GM10266 (cell line): ENCODE measurements around the gene CDH12.

ENCODE experiments used
- DNase-seq: peaks from one replicate; pipeline ENCODE4 v3.0.0; 2012; ENCODE audit errors: extremely low spot score
- TF ChIP-seq, protein P1 (sequence below): IDR thresholded peaks from 2 replicates; pipeline ENCODE4 v1.5.1; 2012; ENCODE audit warnings: mild to moderate bottlenecking, low read depth; ENCODE audit not compliant: control insufficient read depth, insufficient read depth; ENCODE audit errors: missing control alignments

CDH12 gene

DNA sequence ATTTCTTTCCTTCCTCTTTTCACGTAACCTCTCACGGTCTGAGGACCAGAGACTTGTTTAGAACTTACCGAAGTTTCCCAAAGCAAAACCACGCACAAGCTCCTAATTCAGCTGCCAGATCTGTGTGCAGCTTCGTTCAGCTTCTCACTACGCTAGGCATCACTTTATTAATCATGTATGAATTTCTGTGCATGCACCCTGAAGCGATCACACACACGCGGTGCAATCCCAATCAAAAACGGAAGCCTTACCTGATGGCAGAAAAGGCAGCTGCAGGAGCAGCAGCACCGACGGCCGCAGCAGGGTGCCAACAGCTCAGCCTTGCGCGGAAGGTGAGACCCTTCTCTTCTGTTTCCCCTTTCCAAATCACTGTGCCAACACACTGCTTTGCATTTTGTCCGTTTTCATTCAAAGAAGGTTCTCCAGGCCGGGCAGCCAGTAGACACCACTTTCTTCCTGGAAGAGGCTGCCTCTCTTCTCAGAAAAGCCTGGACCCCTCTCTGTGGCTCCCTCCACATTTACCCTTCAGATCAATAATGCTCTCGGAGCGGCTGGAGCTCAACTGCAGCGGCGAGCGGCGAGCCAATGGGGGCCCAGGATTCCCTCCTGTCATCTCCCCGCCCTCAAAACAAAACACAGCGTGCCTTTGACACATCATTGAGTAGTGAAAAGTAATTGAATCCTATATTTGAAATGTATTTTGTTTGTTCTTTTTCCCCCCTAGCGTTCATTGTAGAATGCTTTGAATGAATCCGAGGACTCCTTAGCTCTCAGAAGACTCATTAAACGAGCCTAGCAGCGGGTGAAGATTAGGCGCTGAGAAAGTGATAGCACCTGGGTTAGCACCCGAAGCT, at the start of gene CDH12:
Gene CDH12 (minus strand): TSS at position 538 of the 854 bp plus-strand sequence.
- no peak for DNase-seq
- TF ChIP-seq, protein P1, sequence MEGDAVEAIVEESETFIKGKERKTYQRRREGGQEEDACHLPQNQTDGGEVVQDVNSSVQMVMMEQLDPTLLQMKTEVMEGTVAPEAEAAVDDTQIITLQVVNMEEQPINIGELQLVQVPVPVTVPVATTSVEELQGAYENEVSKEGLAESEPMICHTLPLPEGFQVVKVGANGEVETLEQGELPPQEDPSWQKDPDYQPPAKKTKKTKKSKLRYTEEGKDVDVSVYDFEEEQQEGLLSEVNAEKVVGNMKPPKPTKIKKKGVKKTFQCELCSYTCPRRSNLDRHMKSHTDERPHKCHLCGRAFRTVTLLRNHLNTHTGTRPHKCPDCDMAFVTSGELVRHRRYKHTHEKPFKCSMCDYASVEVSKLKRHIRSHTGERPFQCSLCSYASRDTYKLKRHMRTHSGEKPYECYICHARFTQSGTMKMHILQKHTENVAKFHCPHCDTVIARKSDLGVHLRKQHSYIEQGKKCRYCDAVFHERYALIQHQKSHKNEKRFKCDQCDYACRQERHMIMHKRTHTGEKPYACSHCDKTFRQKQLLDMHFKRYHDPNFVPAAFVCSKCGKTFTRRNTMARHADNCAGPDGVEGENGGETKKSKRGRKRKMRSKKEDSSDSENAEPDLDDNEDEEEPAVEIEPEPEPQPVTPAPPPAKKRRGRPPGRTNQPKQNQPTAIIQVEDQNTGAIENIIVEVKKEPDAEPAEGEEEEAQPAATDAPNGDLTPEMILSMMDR, result no peak

DNA sequence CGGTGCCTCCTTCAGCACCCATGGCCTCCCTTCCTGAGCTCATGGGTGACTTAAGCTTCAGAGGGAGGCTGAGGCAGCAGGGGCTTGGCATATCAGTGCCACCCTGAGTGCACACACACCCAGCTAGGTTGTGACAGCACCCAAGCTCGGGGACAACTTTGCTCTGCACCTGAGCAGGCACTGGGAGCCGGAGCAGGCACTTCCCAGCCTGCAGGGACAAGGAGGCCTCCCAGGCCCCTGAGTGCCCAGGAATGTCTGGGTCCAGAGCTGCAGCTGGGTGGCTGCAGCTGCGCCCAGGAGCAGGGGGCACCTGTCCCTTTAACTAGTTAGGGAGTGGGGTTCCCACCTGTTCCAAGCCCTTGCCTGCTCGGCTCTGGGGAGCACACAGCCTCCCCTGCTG, 48.7 kb upstream of the CDH12 start:
- TF ChIP-seq, protein P1, result no peak

GRCh38 chr5:22900801-22901310, 47.7 kb upstream of the CDH12 start:
- DNase-seq, result no peak
- TF ChIP-seq, protein P1, result no peak

More for the DNA sequence above, 48.7 kb upstream of the CDH12 start:
- DNase-seq, result no peak

- TF ChIP-seq, protein P1, result no peak
- no peak for DNase-seq
Measured at GRCh38 chr5:22899341-22899740, 46.2 kb upstream of the CDH12 start.

DNA sequence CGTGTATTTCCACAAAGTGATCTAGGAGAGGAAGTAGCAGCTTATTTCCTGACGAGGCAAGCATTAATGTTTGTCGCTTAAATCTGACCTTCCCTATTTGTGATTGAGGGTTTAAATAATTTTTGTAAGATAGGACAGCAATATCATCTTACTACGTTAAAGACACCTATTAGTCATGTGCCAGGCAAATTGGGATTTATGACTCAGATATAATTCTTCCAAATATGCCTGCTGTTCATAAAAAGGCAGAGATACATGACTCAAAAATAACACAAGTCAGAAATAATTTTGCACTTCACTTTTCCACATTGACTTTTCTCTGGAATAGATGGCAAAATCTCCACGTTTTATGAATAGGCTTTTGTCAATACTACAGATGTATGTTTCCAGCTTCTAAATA, 43.0 kb upstream of the CDH12 start:
- no peak for DNase-seq
- TF ChIP-seq, protein P1, result no peak

GRCh38 chr5:22892441-22892840, 39.3 kb upstream of the CDH12 start:
- TF ChIP-seq, protein P1, result no peak

GRCh38 chr5:22889720-22890119, 36.6 kb upstream of the CDH12 start:
- DNase-seq, result peak; percentile 7
- TF ChIP-seq, protein P1, result peak; percentile 13

More at GRCh38 chr5:22892441-22892840, 39.3 kb upstream of the CDH12 start:
- DNase-seq, result no peak
